ENCODE results near the gene DFFB.

DFFB gene

DNA sequence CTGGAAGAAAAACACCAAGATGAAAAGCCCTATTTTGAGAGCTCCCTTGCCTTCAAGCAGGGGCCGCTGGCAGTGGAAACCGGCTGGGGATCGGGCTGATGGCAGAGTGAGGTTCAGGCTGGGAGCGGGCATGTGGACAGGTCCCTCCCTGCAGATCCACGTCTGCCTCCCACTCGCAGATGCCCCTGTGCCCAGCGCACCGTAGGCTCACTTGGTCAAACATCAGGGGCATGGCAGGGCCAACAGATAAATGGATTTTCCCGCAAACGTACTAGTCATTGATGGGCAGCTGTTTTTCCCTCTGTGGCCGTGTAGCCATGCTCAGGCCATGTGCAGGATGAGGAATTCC lies 49.4 kb downstream of the DFFB start:
- no peak overlapping the region for H3K14ac ChIP-seq (ENCODE audit: low read length)
- H3K27ac ChIP-seq (ENCODE audit: low read depth, low read length), result no peak overlapping the region
- no peak overlapping the region for H2AFZ ChIP-seq (ENCODE audit: insufficient read depth, low read length, poor library complexity)
- no peak overlapping the region for H4K91ac ChIP-seq (ENCODE audit: low read depth, low read length)
- no CpG with 5 or more reads among the region's 11 CpGs for WGBS (ENCODE audit: extremely low coverage, insufficient coverage, insufficient read length)
- H2BK12ac ChIP-seq (ENCODE audit: low read length), result no peak overlapping the region
- DNase-seq, result no peak
- H3K4me3 ChIP-seq (ENCODE audit: low read depth, low read length), result no peak overlapping the region
- no peaks in the 10 kb centered on the region for H3K27me3 ChIP-seq (ENCODE audit: insufficient read depth, low read length)
- no peak overlapping the region for H3K18ac ChIP-seq (ENCODE audit: low read length)
- no peak overlapping the region for H2BK120ac ChIP-seq (ENCODE audit: insufficient read depth, low read length, poor library complexity)
- H3K4me1 ChIP-seq (ENCODE audit: control insufficient read depth in 1 of 2, insufficient read depth in 2 of 2, low read length in 2 of 2), result no peaks in the 10 kb centered on the region
- no peaks in the 10 kb centered on the region for H3K36me3 ChIP-seq (ENCODE audit: control insufficient read depth in 1 of 2, insufficient read depth in 2 of 2, low read length in 2 of 2)
- peaks cover 2% of the 10 kb centered on the region for H3K9me3 ChIP-seq (ENCODE audit: insufficient read depth, low read depth, low read length)
- H3K4me2 ChIP-seq (ENCODE audit: low read length), result no peak overlapping the region
- no peak overlapping the region for H4K8ac ChIP-seq (ENCODE audit: low read depth, low read length)
- no peak overlapping the region for H3K23ac ChIP-seq (ENCODE audit: low read length)
- H2BK5ac ChIP-seq (ENCODE audit: low read depth, low read length, poor library complexity), result no peak overlapping the region
- H3K4ac ChIP-seq (ENCODE audit: low read depth, low read length), result no peak overlapping the region
- H4K12ac ChIP-seq (ENCODE audit: low read depth, low read length), result no peak overlapping the region
- no peak overlapping the region for H2AK5ac ChIP-seq (ENCODE audit: low read length)
- H3K9ac ChIP-seq (ENCODE audit: low read length), result no peak overlapping the region
- H3K79me2 ChIP-seq (ENCODE audit: control insufficient read depth, insufficient read depth, low read length, poor library complexity), result no peaks in the 10 kb centered on the region
- no peaks in the 10 kb centered on the region for H3K79me1 ChIP-seq (ENCODE audit: low read length)

GRCh38 chr1:3907031-3907534 lies 49.8 kb downstream of the DFFB start:
- no peak overlapping the region for H4K12ac ChIP-seq (ENCODE audit: low read depth, low read length)
- no peaks in the 10 kb centered on the region for H3K27me3 ChIP-seq (ENCODE audit: insufficient read depth, low read length)
- H3K4me2 ChIP-seq (ENCODE audit: low read length), result no peak overlapping the region
- H3K4ac ChIP-seq (ENCODE audit: low read depth, low read length), result no peak overlapping the region
- no peak overlapping the region for H3K18ac ChIP-seq (ENCODE audit: low read length)
- no peaks in the 10 kb centered on the region for H3K79me2 ChIP-seq (ENCODE audit: control insufficient read depth, insufficient read depth, low read length, poor library complexity)
- H4K91ac ChIP-seq (ENCODE audit: low read depth, low read length), result no peak overlapping the region
- no peak overlapping the region for H2BK12ac ChIP-seq (ENCODE audit: low read length)
- no peaks in the 10 kb centered on the region for H3K36me3 ChIP-seq (ENCODE audit: control insufficient read depth in 1 of 2, insufficient read depth in 2 of 2, low read length in 2 of 2)
- WGBS (ENCODE audit: extremely low coverage, insufficient coverage, insufficient read length), result no CpG with 5 or more reads among the region's 22 CpGs
- no peak overlapping the region for H2AK5ac ChIP-seq (ENCODE audit: low read length)
- no peaks in the 10 kb centered on the region for H3K79me1 ChIP-seq (ENCODE audit: low read length)
- H3K9me3 ChIP-seq (ENCODE audit: insufficient read depth, low read depth, low read length), result peaks cover 2% of the 10 kb centered on the region
- no peak overlapping the region for H2BK5ac ChIP-seq (ENCODE audit: low read depth, low read length, poor library complexity)
- H3K4me1 ChIP-seq (ENCODE audit: control insufficient read depth in 1 of 2, insufficient read depth in 2 of 2, low read length in 2 of 2), result no peaks in the 10 kb centered on the region
- no peak overlapping the region for H4K8ac ChIP-seq (ENCODE audit: low read depth, low read length)
- H3K27ac ChIP-seq (ENCODE audit: low read depth, low read length), result no peak overlapping the region
- H3K9ac ChIP-seq (ENCODE audit: low read length), result no peak overlapping the region
- no peak overlapping the region for H3K23ac ChIP-seq (ENCODE audit: low read length)
- H3K4me3 ChIP-seq (ENCODE audit: low read depth, low read length), result no peak overlapping the region
- H2AFZ ChIP-seq (ENCODE audit: insufficient read depth, low read length, poor library complexity), result no peak overlapping the region
- peak; percentile 37 to 48 for DNase-seq
- H3K14ac ChIP-seq (ENCODE audit: low read length), result no peak overlapping the region
- H2BK120ac ChIP-seq (ENCODE audit: insufficient read depth, low read length, poor library complexity), result no peak overlapping the region

DNA sequence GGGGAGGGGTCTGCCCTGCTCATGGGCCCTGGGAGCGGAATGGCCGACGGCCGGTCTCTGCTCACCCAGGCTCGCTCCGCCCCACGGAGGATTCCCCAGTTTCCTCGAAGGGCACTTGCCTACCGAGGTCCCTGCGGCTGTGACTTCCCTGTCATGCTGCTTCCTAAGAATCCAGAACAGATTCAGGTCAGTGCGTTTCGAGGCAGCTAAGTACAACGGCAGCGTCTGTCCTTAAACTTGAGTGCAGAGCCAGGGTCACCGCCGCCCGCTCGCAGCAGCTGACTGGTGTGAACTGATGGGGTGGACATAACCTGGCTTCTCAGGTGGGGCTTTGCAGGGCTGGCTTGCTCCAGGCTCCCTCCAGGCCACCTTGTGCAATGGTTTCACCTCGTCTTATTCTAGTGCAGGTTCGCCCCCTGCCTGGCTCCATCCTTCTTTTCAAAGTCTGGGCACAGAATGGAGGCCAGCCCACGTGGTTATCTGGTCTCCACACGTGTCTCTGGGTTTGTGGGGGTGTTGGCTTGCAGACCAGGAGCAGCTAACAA lies 50.4 kb downstream of the DFFB start:
- Histone ChIP-seq H3K79me1 (ENCODE audit: low read length) (no peaks in the 10 kb centered on the region), H3K27ac (ENCODE audit: low read depth, low read length) (no peak overlapping the region), H4K8ac (ENCODE audit: low read depth, low read length) (no peak overlapping the region), H3K4me1 (ENCODE audit: control insufficient read depth in 1 of 2, insufficient read depth in 2 of 2, low read length in 2 of 2) (no peaks in the 10 kb centered on the region), H3K9me3 (ENCODE audit: insufficient read depth, low read depth, low read length) (peaks cover 2% of the 10 kb centered on the region), H2BK12ac (ENCODE audit: low read length) (no peak overlapping the region), H4K91ac (ENCODE audit: low read depth, low read length) (no peak overlapping the region), H3K18ac (ENCODE audit: low read length) (no peak overlapping the region), H2AFZ (ENCODE audit: insufficient read depth, low read length, poor library complexity) (no peak overlapping the region), H3K23ac (ENCODE audit: low read length) (no peak overlapping the region), H3K4me3 (ENCODE audit: low read depth, low read length) (no peak overlapping the region), H3K27me3 (ENCODE audit: insufficient read depth, low read length) (no peaks in the 10 kb centered on the region), H2BK5ac (ENCODE audit: low read depth, low read length, poor library complexity) (no peak overlapping the region), H4K12ac (ENCODE audit: low read depth, low read length) (no peak overlapping the region), H3K9ac (ENCODE audit: low read length) (no peak overlapping the region), H2BK120ac (ENCODE audit: insufficient read depth, low read length, poor library complexity) (no peak overlapping the region), H3K4ac (ENCODE audit: low read depth, low read length) (no peak overlapping the region), H3K36me3 (ENCODE audit: control insufficient read depth in 1 of 2, insufficient read depth in 2 of 2, low read length in 2 of 2) (no peaks in the 10 kb centered on the region), H3K4me2 (ENCODE audit: low read length) (no peak overlapping the region), H3K79me2 (ENCODE audit: control insufficient read depth, insufficient read depth, low read length, poor library complexity) (no peaks in the 10 kb centered on the region), H3K14ac (ENCODE audit: low read length) (no peak overlapping the region), H2AK5ac (ENCODE audit: low read length) (no peak overlapping the region)
- no CpG with 5 or more reads among the region's 22 CpGs for WGBS (ENCODE audit: extremely low coverage, insufficient coverage, insufficient read length)
- DNase-seq, result no peak

- no CpG with 5 or more reads among the region's 17 CpGs for WGBS (ENCODE audit: extremely low coverage, insufficient coverage, insufficient read length)
- Histone ChIP-seq H3K4ac (ENCODE audit: low read depth, low read length) (no peak overlapping the region), H2AFZ (ENCODE audit: insufficient read depth, low read length, poor library complexity) (no peak overlapping the region), H3K79me2 (ENCODE audit: control insufficient read depth, insufficient read depth, low read length, poor library complexity) (no peaks in the 10 kb centered on the region), H3K14ac (ENCODE audit: low read length) (no peak overlapping the region), H2BK12ac (ENCODE audit: low read length) (no peak overlapping the region), H3K4me1 (ENCODE audit: control insufficient read depth in 1 of 2, insufficient read depth in 2 of 2, low read length in 2 of 2) (no peaks in the 10 kb centered on the region), H3K4me2 (ENCODE audit: low read length) (no peak overlapping the region), H2BK120ac (ENCODE audit: insufficient read depth, low read length, poor library complexity) (no peak overlapping the region), H3K27me3 (ENCODE audit: insufficient read depth, low read length) (no peaks in the 10 kb centered on the region), H3K23ac (ENCODE audit: low read length) (no peak overlapping the region), H4K91ac (ENCODE audit: low read depth, low read length) (no peak overlapping the region), H3K27ac (ENCODE audit: low read depth, low read length) (no peak overlapping the region), H4K8ac (ENCODE audit: low read depth, low read length) (no peak overlapping the region), H3K9ac (ENCODE audit: low read length) (no peak overlapping the region), H3K36me3 (ENCODE audit: control insufficient read depth in 1 of 2, insufficient read depth in 2 of 2, low read length in 2 of 2) (no peaks in the 10 kb centered on the region), H3K4me3 (ENCODE audit: low read depth, low read length) (no peak overlapping the region), H4K12ac (ENCODE audit: low read depth, low read length) (no peak overlapping the region), H2BK5ac (ENCODE audit: low read depth, low read length, poor library complexity) (no peak overlapping the region), H3K9me3 (ENCODE audit: insufficient read depth, low read depth, low read length) (peaks cover 2% of the 10 kb centered on the region), H3K18ac (ENCODE audit: low read length) (no peak overlapping the region), H2AK5ac (ENCODE audit: low read length) (no peak overlapping the region), H3K79me1 (ENCODE audit: low read length) (no peaks in the 10 kb centered on the region)
- no peak for DNase-seq
These were observed 51.7 kb downstream of the DFFB start for GRCh38 chr1:3908886-3909517.
